Measurements from ENCODE around the gene C9orf152. TPM values are rescaled to one million over a fixed set of nuclear protein-coding genes. Genes with fewer than 3 reads are reported as not detected.

C9orf152 gene
- total and polyA plus RNA-seq, 4 donors = 0.08 to 0.29 (median 0.20) TPM; not detected in 1

- WGBS = 66% methylated on average over 9 of the region's 9 CpGs
- no peak for DNase-seq (ENCODE audit: low spot score)
- H3K9me3 ChIP-seq (ENCODE audit: control insufficient read depth in 4 of 4, low read length in 3 of 4) = no peaks in the 10 kb centered on the region
- no peaks in the 10 kb centered on the region for H3K27me3 ChIP-seq (ENCODE audit: control insufficient read depth in 4 of 4, insufficient read depth in 4 of 4, low read length in 3 of 4)
- TF ChIP-seq, protein P1, sequence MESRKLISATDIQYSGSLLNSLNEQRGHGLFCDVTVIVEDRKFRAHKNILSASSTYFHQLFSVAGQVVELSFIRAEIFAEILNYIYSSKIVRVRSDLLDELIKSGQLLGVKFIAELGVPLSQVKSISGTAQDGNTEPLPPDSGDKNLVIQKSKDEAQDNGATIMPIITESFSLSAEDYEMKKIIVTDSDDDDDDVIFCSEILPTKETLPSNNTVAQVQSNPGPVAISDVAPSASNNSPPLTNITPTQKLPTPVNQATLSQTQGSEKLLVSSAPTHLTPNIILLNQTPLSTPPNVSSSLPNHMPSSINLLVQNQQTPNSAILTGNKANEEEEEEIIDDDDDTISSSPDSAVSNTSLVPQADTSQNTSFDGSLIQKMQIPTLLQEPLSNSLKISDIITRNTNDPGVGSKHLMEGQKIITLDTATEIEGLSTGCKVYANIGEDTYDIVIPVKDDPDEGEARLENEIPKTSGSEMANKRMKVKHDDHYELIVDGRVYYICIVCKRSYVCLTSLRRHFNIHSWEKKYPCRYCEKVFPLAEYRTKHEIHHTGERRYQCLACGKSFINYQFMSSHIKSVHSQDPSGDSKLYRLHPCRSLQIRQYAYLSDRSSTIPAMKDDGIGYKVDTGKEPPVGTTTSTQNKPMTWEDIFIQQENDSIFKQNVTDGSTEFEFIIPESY (IDR thresholded peaks at IDR 0.05) = no peak
- TF ChIP-seq NR2F2 (IDR thresholded peaks at IDR 0.05) (no peak), RAD21 (IDR thresholded peaks at IDR 0.05) (no peak), FOXA2 (IDR thresholded peaks at IDR 0.05) (no peak)
- H3K27ac ChIP-seq (ENCODE audit: low read depth in 1 of 2, low read length in 2 of 2) = no peak overlapping the region
- H3K4me1 ChIP-seq (ENCODE audit: control insufficient read depth in 4 of 4, insufficient read depth in 4 of 4, low read length in 3 of 4) = peaks cover 0 to 5% (median 2%) of the 10 kb centered on the region in 4 donors
- no peak overlapping the region for H3K9ac ChIP-seq (ENCODE audit: low read depth in 1 of 2, low read length in 2 of 2)
- H3K36me3 ChIP-seq (ENCODE audit: control insufficient read depth in 4 of 4, insufficient read depth in 3 of 4, low read depth in 1 of 4, low read length in 3 of 4) = peaks cover 0 to 6% (median under 1%) of the 10 kb centered on the region in 4 donors
- no peak overlapping the region for H3K4me3 ChIP-seq (ENCODE audit: low read depth in 1 of 3, low read length in 3 of 3)
These were observed 49.9 kb downstream of the C9orf152 start for GRCh38 chr9:110157823-110158664.

DNA sequence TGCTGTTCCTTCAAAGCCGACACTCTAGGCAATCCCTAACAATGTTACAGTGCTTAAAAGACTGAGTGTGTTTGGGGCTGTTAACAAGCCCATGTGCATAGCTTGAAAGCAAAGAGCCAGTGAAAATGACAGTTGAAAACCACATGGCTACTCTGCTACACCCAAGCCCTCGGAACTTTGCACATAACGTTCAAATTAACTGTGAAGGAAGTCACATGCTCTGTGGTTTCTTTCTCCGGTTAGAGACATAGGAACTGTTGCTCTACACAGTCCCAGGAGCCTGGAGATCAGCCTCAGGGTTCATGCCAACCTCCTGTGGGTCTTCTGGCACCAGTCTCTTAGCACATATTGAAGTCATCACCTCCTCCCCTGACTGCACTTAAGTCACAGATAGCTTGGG lies 51.1 kb downstream of the C9orf152 start:
- H3K9me3 ChIP-seq (ENCODE audit: control insufficient read depth in 4 of 4, low read length in 3 of 4) = no peaks in the 10 kb centered on the region
- no peak overlapping the region for H3K27ac ChIP-seq (ENCODE audit: low read depth in 1 of 2, low read length in 2 of 2)
- peaks cover 0 to 6% (median under 1%) of the 10 kb centered on the region in 4 donors for H3K36me3 ChIP-seq (ENCODE audit: control insufficient read depth in 4 of 4, insufficient read depth in 3 of 4, low read depth in 1 of 4, low read length in 3 of 4)
- TF ChIP-seq HNF4G (IDR thresholded peaks at IDR 0.05) = no peak
- TF ChIP-seq, protein P2, sequence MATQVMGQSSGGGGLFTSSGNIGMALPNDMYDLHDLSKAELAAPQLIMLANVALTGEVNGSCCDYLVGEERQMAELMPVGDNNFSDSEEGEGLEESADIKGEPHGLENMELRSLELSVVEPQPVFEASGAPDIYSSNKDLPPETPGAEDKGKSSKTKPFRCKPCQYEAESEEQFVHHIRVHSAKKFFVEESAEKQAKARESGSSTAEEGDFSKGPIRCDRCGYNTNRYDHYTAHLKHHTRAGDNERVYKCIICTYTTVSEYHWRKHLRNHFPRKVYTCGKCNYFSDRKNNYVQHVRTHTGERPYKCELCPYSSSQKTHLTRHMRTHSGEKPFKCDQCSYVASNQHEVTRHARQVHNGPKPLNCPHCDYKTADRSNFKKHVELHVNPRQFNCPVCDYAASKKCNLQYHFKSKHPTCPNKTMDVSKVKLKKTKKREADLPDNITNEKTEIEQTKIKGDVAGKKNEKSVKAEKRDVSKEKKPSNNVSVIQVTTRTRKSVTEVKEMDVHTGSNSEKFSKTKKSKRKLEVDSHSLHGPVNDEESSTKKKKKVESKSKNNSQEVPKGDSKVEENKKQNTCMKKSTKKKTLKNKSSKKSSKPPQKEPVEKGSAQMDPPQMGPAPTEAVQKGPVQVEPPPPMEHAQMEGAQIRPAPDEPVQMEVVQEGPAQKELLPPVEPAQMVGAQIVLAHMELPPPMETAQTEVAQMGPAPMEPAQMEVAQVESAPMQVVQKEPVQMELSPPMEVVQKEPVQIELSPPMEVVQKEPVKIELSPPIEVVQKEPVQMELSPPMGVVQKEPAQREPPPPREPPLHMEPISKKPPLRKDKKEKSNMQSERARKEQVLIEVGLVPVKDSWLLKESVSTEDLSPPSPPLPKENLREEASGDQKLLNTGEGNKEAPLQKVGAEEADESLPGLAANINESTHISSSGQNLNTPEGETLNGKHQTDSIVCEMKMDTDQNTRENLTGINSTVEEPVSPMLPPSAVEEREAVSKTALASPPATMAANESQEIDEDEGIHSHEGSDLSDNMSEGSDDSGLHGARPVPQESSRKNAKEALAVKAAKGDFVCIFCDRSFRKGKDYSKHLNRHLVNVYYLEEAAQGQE (IDR thresholded peaks at IDR 0.05) = no peak
- TF ChIP-seq, protein P1 (IDR thresholded peaks at IDR 0.05) = no peak
- no peak for TF ChIP-seq RAD21 (IDR thresholded peaks at IDR 0.05)
- TF ChIP-seq TAF1 (conservative IDR thresholded peaks at IDR 0.05) = no peak
- TF ChIP-seq, protein P3, sequence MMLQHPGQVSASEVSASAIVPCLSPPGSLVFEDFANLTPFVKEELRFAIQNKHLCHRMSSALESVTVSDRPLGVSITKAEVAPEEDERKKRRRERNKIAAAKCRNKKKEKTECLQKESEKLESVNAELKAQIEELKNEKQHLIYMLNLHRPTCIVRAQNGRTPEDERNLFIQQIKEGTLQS (IDR thresholded peaks at IDR 0.05) = no peak
- TF ChIP-seq FOXA2 (IDR thresholded peaks at IDR 0.05) = no peak
- no peak for TF ChIP-seq JUND (IDR thresholded peaks at IDR 0.05)
- TF ChIP-seq RXRA (IDR thresholded peaks at IDR 0.05) = no peak
- TF ChIP-seq HNF4A (conservative IDR thresholded peaks at IDR 0.05) = no peak
- TF ChIP-seq SP1 (IDR thresholded peaks at IDR 0.05) = no peak
- TF ChIP-seq FOXA1 (IDR thresholded peaks at IDR 0.05) = no peak
- TF ChIP-seq EGR1 (IDR thresholded peaks at IDR 0.05; ENCODE audit: low read depth in 2 of 2) = no peak
- no peak for TF ChIP-seq NR2F2 (IDR thresholded peaks at IDR 0.05)
- TF ChIP-seq YY1 (IDR thresholded peaks at IDR 0.05) = no peak
- no peak for TF ChIP-seq CTCF (IDR thresholded peaks at IDR 0.05; ENCODE audit: low read depth, low read length, missing input control)
- no peak for TF ChIP-seq GABPA (IDR thresholded peaks at IDR 0.05 in 1 of 2, conservative IDR thresholded peaks at IDR 0.05 in 1 of 2)
- TF ChIP-seq, protein P4, sequence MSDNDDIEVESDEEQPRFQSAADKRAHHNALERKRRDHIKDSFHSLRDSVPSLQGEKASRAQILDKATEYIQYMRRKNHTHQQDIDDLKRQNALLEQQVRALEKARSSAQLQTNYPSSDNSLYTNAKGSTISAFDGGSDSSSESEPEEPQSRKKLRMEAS (IDR thresholded peaks at IDR 0.05) = no peak
- no peak overlapping the region for H3K9ac ChIP-seq (ENCODE audit: low read depth in 1 of 2, low read length in 2 of 2)
- H3K4me3 ChIP-seq (ENCODE audit: low read depth in 1 of 3, low read length in 3 of 3) = no peak overlapping the region
- DNase-seq (ENCODE audit: low spot score) = no peak
- H3K4me1 ChIP-seq (ENCODE audit: control insufficient read depth in 4 of 4, insufficient read depth in 4 of 4, low read length in 3 of 4) = peaks cover 0 to 14% (median 5%) of the 10 kb centered on the region in 4 donors
- H3K27me3 ChIP-seq (ENCODE audit: control insufficient read depth in 4 of 4, insufficient read depth in 4 of 4, low read length in 3 of 4) = no peaks in the 10 kb centered on the region
- 56% methylated on average over 4 of the region's 4 CpGs for WGBS
